Head of caudate nucleus (tissue), 42 donors: ENCODE measurements around the gene GNB1.
"Not testable (repeated sequence)": the region's sequence is repeated elsewhere in the genome, so short reads cannot be mapped to it uniquely, and the experiment has no call there.

Source experiments
- DNase-seq, 42 donors: peaks; one replicate each; pipeline versions ENCODE4 v3.0.0 to v3.0.0-alpha.2; 2020 to 2021; ENCODE audit warnings: mixed read lengths in 7 of 42
- intact Hi-C: fragments of 100-400 bp; cut with DNase I; formaldehyde crosslinking; loops from one replicate; pipeline ENCODE4 v1.15.0; 2022

Gene GNB1

GRCh38 chr1:1759456-1760344, 131.2 kb downstream of the GNB1 start:
- DNase-seq: peak in 1 of 42 donors; percentile 22
- intact Hi-C loops: no loop called here

- intact Hi-C loops: no loop called here
- peak in 2 of 42 donors; percentile 10 to 26 for DNase-seq
Observed at GRCh38 chr1:1758692-1759455, 132.0 kb downstream of the GNB1 start.

GRCh38 chr1:1758059-1758621, 132.7 kb downstream of the GNB1 start:
- DNase-seq: peak in 1 of 42 donors; percentile 28
- intact Hi-C loops: no loop called here

- DNase-seq: peak in 1 of 42 donors; percentile 19
- intact Hi-C loops: no loop called here
Observed at GRCh38 chr1:1757422-1758058, 133.3 kb downstream of the GNB1 start.

- intact Hi-C loops: no loop called here
- peak in 1 of 42 donors; percentile 20 for DNase-seq
Observed at GRCh38 chr1:1756661-1757421, 134.0 kb downstream of the GNB1 start.

GRCh38 chr1:1755852-1756251, 135.0 kb downstream of the GNB1 start:
- peak in 1 of 42 donors; percentile 16 for DNase-seq
- intact Hi-C loops: no loop called here

GRCh38 chr1:1755426-1755825, 135.5 kb downstream of the GNB1 start:
- DNase-seq: peak in 1 of 42 donors; percentile 7
- intact Hi-C loops: no loop called here

- intact Hi-C loops: no loop called here
- peak in 1 of 42 donors; percentile 19 for DNase-seq
Observed at GRCh38 chr1:1754051-1754815, 136.7 kb downstream of the GNB1 start.

- intact Hi-C loops: no loop called here
- peak in 1 of 42 donors; percentile 22 for DNase-seq
Observed at GRCh38 chr1:1753607-1754005, 137.3 kb downstream of the GNB1 start.

GRCh38 chr1:1752636-1753606, 138.0 kb downstream of the GNB1 start:
- intact Hi-C loops: no loop called here
- peak in 1 of 42 donors; percentile 10 for DNase-seq

- intact Hi-C loops: no loop called here
- DNase-seq: no peak
Observed at GRCh38 chr1:1752190-1752589, 138.7 kb downstream of the GNB1 start.

GRCh38 chr1:1749941-1750340, 140.9 kb downstream of the GNB1 start:
- intact Hi-C loops, DNase-seq: not testable (repeated sequence)

- peak in 2 of 42 donors; percentile 23 to 32 for DNase-seq
- intact Hi-C loops: no loop called here
Observed at GRCh38 chr1:1748686-1749321, 142.1 kb downstream of the GNB1 start.

- DNase-seq, intact Hi-C loops: not testable (repeated sequence)
Observed at GRCh38 chr1:1746566-1746909, 144.3 kb downstream of the GNB1 start.

- intact Hi-C loops: not testable (repeated sequence)
- DNase-seq: peak in 36 of 42 donors; percentile 25 to 94 (median 80)
Observed at GRCh38 chr1:1745651-1746565, 145.0 kb downstream of the GNB1 start.
